K562 (cell line): ENCODE results near the gene SENP3. TPM values are rescaled to one million over a fixed set of nuclear protein-coding genes. Genes with fewer than 3 reads are reported as not detected.

Experiments
- ATAC-seq: fragments of 200-7000 bp; cut with Tn5 transposase; 3 replicates; pipeline ENCODE4 v1.9.1; 2020; ENCODE audit warnings: moderate library complexity
- BruUV-seq: library from RNA; stranded (reverse); fragments of 400-500 nt; replicated peaks from 2 replicates; lab custom pipeline; 2021; lab: Mats Ljungman, UMichigan
- CTCF ChIA-PET: fragments of 300-600 bp; formaldehyde crosslinking; extraction: SDS; loops from one replicate; lab custom pipeline; 2021; ENCODE audit warnings: low intra/inter-chr PET ratio; lab: Yijun Ruan, JAX
- POLR2A ChIA-PET: fragments of 300-600, 350-650 bp; sonication (Branson Sonifier 250); formaldehyde crosslinking; extraction: SDS; loops from one replicate; lab custom pipeline; 2021; ENCODE audit warnings: antibody characterized with exemption, inconsistent platforms; lab: Yijun Ruan, JAX
- DNase-seq, 4 experiments: peaks; one replicate each; pipeline versions ENCODE4 v3.0.0 to v3.0.0-alpha.2; 2011 to 2018; ENCODE audit warnings: low spot score in 3 of 4, mixed read lengths in 3 of 4; ENCODE audit errors: extremely low read depth in 1 of 4
- FAIRE-seq: peaks from 2 replicates; lab custom pipeline; 2011; peaks lifted over from hg19 to GRCh38; lab: Jason Lieb, UNC
- H2AFZ ChIP-seq: 2 replicates; pipeline ENCODE4 v1.6.0; 2011; ENCODE audit warnings: low read depth, low read length, control low read depth, inconsistent platforms
- H3K27ac ChIP-seq: fragments of 200-600 bp; 3 replicates; pipeline ENCODE4 v1.8.0; 2011; ENCODE audit warnings: low read depth, mild to moderate bottlenecking, control low read depth, inconsistent platforms, low read length, moderate library complexity, mixed read lengths; ENCODE audit errors: extremely low read depth
- H3K27me3 ChIP-seq, 2 experiments: fragments of 300-600 bp in 1 of 2; 2 replicates in 1 of 2; 3 replicates in 1 of 2; pipeline versions ENCODE4 v1.6.0 to v1.8.0; 2011; ENCODE audit warnings: inconsistent platforms in 2 of 2, low read length in 2 of 2, mild to moderate bottlenecking in 1 of 2, mixed read lengths in 1 of 2, moderate library complexity in 1 of 2; ENCODE audit not compliant: control insufficient read depth in 2 of 2, insufficient read depth in 2 of 2
- H3K36me3 ChIP-seq: fragments of 300-600 bp; 3 replicates; pipeline ENCODE4 v1.8.0; 2011; ENCODE audit warnings: mild to moderate bottlenecking, low read length, inconsistent platforms; ENCODE audit not compliant: control insufficient read depth, insufficient read depth
- H3K4me1 ChIP-seq, 2 experiments: fragments of 200-600 bp in 1 of 2; replicated peaks in 1 of 2; 2 replicates in 1 of 2; 3 replicates in 1 of 2; pipeline versions ENCODE4 v1.5.1 to v1.8.0; 2011; ENCODE audit warnings: inconsistent platforms in 2 of 2, low read length in 2 of 2, mild to moderate bottlenecking in 1 of 2, mixed read lengths in 1 of 2, moderate library complexity in 1 of 2; ENCODE audit not compliant: control insufficient read depth in 2 of 2, insufficient read depth in 2 of 2
- H3K4me2 ChIP-seq: 2 replicates; pipeline ENCODE4 v1.6.1; 2011; ENCODE audit warnings: low read length, control low read depth, inconsistent platforms, mixed read lengths; ENCODE audit not compliant: insufficient read depth
- H3K4me3 ChIP-seq: fragments of 200-600 bp; sonication (generic), shearing (Covaris generic); 2 replicates; pipeline ENCODE4 v1.5.1; 2016; ENCODE audit warnings: control low read depth, inconsistent platforms
- H3K79me2 ChIP-seq: fragments of 200-600 bp; 3 replicates; pipeline ENCODE4 v1.8.0; 2011; ENCODE audit warnings: low read length, inconsistent platforms; ENCODE audit not compliant: control insufficient read depth, insufficient read depth
- H3K9ac ChIP-seq, 2 experiments: 2 replicates each; pipeline versions ENCODE4 v1.6.0 to v1.6.1; 2011; ENCODE audit warnings: low read depth in 2 of 2, low read length in 2 of 2, control low read depth in 1 of 2, inconsistent platforms in 1 of 2, mild to moderate bottlenecking in 1 of 2, mixed read lengths in 1 of 2; ENCODE audit not compliant: insufficient read depth in 1 of 2
- H3K9me1 ChIP-seq: one replicate; pipeline ENCODE4 v1.6.0; 2011; ENCODE audit warnings: inconsistent platforms, mild to moderate bottlenecking, low read length, moderate library complexity; ENCODE audit not compliant: control insufficient read depth, insufficient read depth
- H3K9me3 ChIP-seq: replicated peaks from 2 replicates; pipeline ENCODE4 v1.5.1; 2011; ENCODE audit warnings: low read depth, low read length, inconsistent platforms; ENCODE audit not compliant: control insufficient read depth, insufficient read depth
- H4K20me1 ChIP-seq: replicated peaks from 2 replicates; pipeline ENCODE4 v1.6.1; 2011; ENCODE audit warnings: low read length, inconsistent platforms, mixed read lengths; ENCODE audit not compliant: control insufficient read depth, insufficient read depth
- BMI1 ChIP-seq: fragments of 150-350 bp; IDR thresholded peaks from 2 replicates; pipeline ENCODE4 v1.6.1; 2014; ENCODE audit warnings: low read length
- POLR2G ChIP-seq: fragments of 200-400 bp; formaldehyde crosslinking; IDR thresholded peaks from 2 replicates; pipeline ENCODE4 v1.6.1; 2017; ENCODE audit warnings: low read depth, mild to moderate bottlenecking, antibody characterized with exemption, low read length, moderate library complexity
- RBFOX2 ChIP-seq: fragments of 200-400 bp; formaldehyde crosslinking; IDR thresholded peaks from 2 replicates; pipeline ENCODE4 v1.6.1; 2017; ENCODE audit warnings: low read depth, mild to moderate bottlenecking, low read length, moderate library complexity
- RBM22 ChIP-seq: fragments of 200-400 bp; formaldehyde crosslinking; IDR thresholded peaks from 2 replicates; pipeline ENCODE4 v1.6.1; 2018; ENCODE audit warnings: low read length, low read depth; ENCODE audit not compliant: poor library complexity, severe bottlenecking
- SRSF3 ChIP-seq: fragments of 200-400 bp; formaldehyde crosslinking; IDR thresholded peaks from 2 replicates; pipeline ENCODE4 v1.6.1; 2016; ENCODE audit warnings: mild to moderate bottlenecking, low read length, moderate library complexity; ENCODE audit not compliant: insufficient read depth
- WGBS: fragments of 100-300 bp; shearing (Covaris generic); methylation state at CpG from one replicate; pipeline ENCODE4 v1.1.6; 2016; ENCODE audit warnings: low coverage, mixed read lengths; ENCODE audit not compliant: insufficient coverage; ENCODE audit errors: missing lambda C conversion rate; 5-methylcytosine and 5-hydroxymethylcytosine counted together
- in situ Hi-C: fragments of 300-500 bp; cut with MboI; formaldehyde crosslinking; loops from 4 replicates; pipeline ENCODE4 v1.15.0; 2018; ENCODE audit warnings: inconsistent platforms, mixed read lengths
- intact Hi-C: fragments of 100-400 bp; cut with micrococcal nuclease; formaldehyde crosslinking; loops from 2 replicates; pipeline ENCODE4 v1.14.2; 2022
- polyA plus RNA-seq, 8 experiments: library from polyadenylated mRNA; depleted of rRNA in 4 of 8; stranded (reverse) in 5 of 8; unstranded in 3 of 8; fragments of >200 nt; fragmentation: Nextera tagmentation in 2 of 8; fragmentation: Illumina TruSeq in 1 of 8; extraction: Ambion mirVana in 2 of 8; extraction: Trizol in 1 of 8; gene quantifications; 2 replicates each; pipeline versions ENCODE4 v1.2.1 to v1.2.3, GENCODE V29; 2011 to 2014; ENCODE audit warnings: inconsistent platforms in 1 of 8, missing spikeins in 1 of 8
- total RNA-seq, 7 experiments: library from RNA; depleted of rRNA in 6 of 7; stranded (reverse); fragments of >200 nt in 6 of 7; fragmentation: Illumina TruSeq in 2 of 7; extraction: Trizol in 2 of 7; gene quantifications; 2 replicates each; pipeline versions ENCODE4 v1.2.1 to v1.2.3, GENCODE V29; 2011 to 2021; ENCODE audit warnings: low replicate concordance in 1 of 7
- TF ChIP-seq, protein P1 (sequence below): sonication (generic); formaldehyde crosslinking; IDR thresholded peaks from 2 replicates; pipeline ENCODE4 v1.8.1; 2023; ENCODE audit warnings: mild to moderate bottlenecking, missing genetic modification reagents

SENP3 gene
- total and polyA plus RNA-seq, 9 of the 15 experiments (the other 6 are each of a cell fraction or from before 2014, with no cell fraction given) = 0.63 to 102 (median 78.8) TPM

GRCh38 chr17:7589204-7589868 is 27.6 kb downstream of the SENP3 start:
- Histone ChIP-seq H3K4me1 (peaks cover 28 to 50% of the 10 kb centered on the region in 2 experiments), H3K27ac (no peak overlapping the region), H4K20me1 (no peaks in the 10 kb centered on the region), H3K36me3 (peaks cover 73% of the 10 kb centered on the region), H3K4me2 (no peak overlapping the region), H2AFZ (no peak overlapping the region), H3K9me1 (no peaks in the 10 kb centered on the region), H3K79me2 (peaks cover 47% of the 10 kb centered on the region), H3K27me3 (no peaks in the 10 kb centered on the region), H3K9ac (no peak overlapping the region), H3K4me3 (no peak overlapping the region), H3K9me3 (no peaks in the 10 kb centered on the region)
- intact Hi-C loops (loop anchor here (5.0 kb wide), 1 partner anchor 98 kb away; the partner anchor contains the start of genes TP53 and WRAP53), in situ Hi-C loops (no loop called here)
- WGBS = 96% methylated on average over 12 of the region's 56 CpGs
- BruUV-seq = no TSS peak
- DNase-seq (no peak), ATAC-seq (no peak), FAIRE-seq (no peak)
- TF ChIP-seq POLR2G (peak; percentile 51; the same call in 1 of the 2 replicates), BMI1 (no peak), RBFOX2 (peak; percentile 34), SRSF3 (no peak), RBM22 (peak; percentile 21)
- TF ChIP-seq, protein P1, sequence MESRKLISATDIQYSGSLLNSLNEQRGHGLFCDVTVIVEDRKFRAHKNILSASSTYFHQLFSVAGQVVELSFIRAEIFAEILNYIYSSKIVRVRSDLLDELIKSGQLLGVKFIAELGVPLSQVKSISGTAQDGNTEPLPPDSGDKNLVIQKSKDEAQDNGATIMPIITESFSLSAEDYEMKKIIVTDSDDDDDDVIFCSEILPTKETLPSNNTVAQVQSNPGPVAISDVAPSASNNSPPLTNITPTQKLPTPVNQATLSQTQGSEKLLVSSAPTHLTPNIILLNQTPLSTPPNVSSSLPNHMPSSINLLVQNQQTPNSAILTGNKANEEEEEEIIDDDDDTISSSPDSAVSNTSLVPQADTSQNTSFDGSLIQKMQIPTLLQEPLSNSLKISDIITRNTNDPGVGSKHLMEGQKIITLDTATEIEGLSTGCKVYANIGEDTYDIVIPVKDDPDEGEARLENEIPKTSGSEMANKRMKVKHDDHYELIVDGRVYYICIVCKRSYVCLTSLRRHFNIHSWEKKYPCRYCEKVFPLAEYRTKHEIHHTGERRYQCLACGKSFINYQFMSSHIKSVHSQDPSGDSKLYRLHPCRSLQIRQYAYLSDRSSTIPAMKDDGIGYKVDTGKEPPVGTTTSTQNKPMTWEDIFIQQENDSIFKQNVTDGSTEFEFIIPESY = peak; percentile 93
- POLR2A ChIA-PET = interaction anchor here (1.0 to 1.7 kb wide), 5 partner anchors 8 to 114 kb away, joined by 3 to 6 read pairs (median 3); partner anchors contain the start of gene CD68
- CTCF ChIA-PET = no interaction called here
